Fibroblast of peridontal ligament (primary cell): ENCODE measurements around the gene MLC1.
A peak's percentile ranks its signal among the peaks of the same experiment; 100 is the strongest.
"Not testable (repeated sequence)": the region's sequence is repeated elsewhere in the genome, so short reads cannot be mapped to it uniquely, and the experiment has no call there.

ENCODE experiments used
- DNase-seq: peaks from one replicate; pipeline ENCODE4 v3.0.0-alpha.2; 2010; ENCODE audit errors: extremely low read depth

MLC1 gene

GRCh38 chr22:50102946-50103345 is 17.7 kb upstream of the MLC1 start:
- no peak for DNase-seq

- no peak for DNase-seq
Measured at GRCh38 chr22:50101870-50102565, 16.8 kb upstream of the MLC1 start.

- no peak for DNase-seq
Measured at GRCh38 chr22:50098052-50098451, 12.8 kb upstream of the MLC1 start.

- DNase-seq, result no peak
Measured at GRCh38 chr22:50092342-50092741, 7.1 kb upstream of the MLC1 start.

DNA sequence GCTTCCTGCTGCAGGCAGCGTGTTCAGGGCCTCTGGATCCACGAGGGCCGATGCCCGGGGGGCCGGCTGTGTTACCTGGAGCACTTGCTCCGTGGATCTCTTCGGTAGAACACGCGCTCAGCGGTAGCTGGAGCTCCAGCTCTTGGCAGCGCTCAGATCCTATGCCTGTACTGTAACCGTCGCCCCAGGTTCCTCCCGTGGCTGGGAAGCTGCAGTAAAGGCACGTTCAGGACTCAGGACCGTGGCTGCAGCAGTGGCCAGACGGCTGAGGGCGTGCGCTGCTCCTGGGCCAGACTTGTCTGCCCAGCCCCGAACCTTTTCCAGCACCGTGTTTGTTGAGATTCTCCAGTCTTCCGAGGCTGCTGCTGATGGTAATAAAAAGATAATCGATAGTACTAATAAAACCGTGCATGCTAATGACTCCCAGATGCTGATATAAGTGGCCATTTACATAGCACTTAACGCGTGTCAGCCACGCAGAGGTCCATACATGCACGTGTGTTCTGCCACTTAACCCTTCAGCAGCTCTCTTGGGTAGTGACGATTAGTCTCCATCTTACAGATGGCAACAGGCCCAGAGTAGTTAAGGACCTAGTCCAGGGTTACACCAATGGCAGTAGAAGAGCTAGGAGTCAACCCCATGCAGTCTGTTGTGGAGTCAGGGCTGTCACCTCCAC is 6.0 kb upstream of the MLC1 start:
- DNase-seq, result no peak

GRCh38 chr22:50090412-50090714 is 5.1 kb upstream of the MLC1 start:
- no peak for DNase-seq

- DNase-seq, result no peak
Measured at GRCh38 chr22:50089682-50090411, 4.6 kb upstream of the MLC1 start, which contains the start of gene MOV10L1. MOV10L1 (plus strand) TSS chr22:50090006; CDS start chr22:50090089, 83 bp downstream.

DNA sequence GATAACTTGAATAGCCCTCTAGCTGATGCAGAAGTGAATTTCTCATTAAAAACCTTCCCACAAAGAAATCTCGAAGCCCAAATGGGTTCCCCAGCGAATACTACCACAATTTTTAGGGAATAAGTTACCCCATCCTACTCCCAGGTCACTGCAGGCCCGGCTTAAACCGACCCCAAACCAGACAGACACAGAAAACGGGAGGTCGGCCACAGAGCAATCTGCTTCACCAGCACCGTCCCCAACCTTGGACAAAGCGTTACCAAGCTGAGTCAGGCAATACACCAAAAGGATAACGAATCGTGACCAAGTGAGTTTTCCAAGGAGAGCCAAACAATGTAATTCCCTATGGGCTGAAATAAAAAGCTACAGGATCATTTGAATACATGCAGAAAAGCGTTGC is 4.0 kb upstream of the MLC1 start:
- DNase-seq, result no peak

DNA sequence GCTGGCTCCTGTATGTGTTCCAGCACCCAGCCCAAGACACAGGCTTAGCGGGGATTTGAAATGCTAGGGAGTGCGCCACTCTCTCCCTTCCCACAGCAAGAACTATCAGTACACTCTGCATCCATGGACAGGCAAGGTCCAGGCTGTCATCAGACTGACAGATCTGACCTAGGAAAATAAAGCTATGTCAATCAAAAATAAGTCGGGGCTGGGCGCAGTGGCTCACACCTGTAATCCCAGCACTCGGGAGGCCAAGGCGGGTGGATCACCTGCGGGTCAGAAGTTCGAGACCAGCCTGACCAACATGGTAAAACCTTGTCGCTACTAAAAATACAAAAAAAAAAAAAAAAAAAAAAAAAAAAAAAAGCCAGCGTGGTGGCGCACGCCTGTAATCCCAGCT is 2.9 kb upstream of the MLC1 start:
- DNase-seq, result no peak

DNA sequence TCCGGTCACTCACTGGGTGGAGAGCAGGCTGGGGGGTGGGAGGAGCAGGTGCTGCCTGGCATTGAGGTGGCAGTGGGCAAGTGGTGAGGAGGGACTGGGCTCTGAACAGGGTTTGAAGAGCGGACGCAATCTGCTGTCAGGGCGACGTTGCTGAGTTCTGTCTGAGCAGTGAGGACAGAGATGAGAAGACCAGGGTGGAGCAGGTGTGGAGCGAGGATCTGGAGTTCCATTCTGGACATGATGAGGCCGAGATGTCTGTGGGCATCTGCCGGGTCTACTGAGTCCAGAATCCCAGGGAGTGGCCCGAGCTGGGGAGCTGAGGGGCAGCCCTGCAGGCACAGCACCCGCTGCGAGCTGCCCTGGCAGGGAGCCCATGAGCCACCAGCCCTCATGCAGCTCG is 2.4 kb upstream of the MLC1 start:
- no peak for DNase-seq

DNA sequence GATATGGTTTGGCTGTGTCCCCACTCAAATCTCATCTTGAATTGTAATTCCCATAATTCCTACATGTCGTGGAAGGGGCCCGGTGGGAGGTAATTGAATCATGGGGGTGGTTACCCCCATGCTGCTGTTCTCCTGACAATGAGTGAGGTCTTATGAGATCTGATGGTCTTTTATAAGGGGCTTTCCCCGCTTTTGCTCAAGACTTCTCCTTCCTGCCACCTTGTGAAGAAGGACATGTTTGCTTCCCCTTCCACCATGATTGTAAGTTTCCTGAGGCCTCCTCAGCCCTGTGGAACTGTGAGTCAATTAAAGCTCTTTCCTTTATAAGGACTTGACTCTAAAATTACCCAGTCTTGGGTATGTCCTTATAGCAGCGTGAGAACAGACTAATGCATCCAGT is 1.7 kb upstream of the MLC1 start:
- not testable (repeated sequence) for DNase-seq

GRCh38 chr22:50086526-50086925 is 1.3 kb upstream of the MLC1 start:
- peak; percentile 79 for DNase-seq

DNA sequence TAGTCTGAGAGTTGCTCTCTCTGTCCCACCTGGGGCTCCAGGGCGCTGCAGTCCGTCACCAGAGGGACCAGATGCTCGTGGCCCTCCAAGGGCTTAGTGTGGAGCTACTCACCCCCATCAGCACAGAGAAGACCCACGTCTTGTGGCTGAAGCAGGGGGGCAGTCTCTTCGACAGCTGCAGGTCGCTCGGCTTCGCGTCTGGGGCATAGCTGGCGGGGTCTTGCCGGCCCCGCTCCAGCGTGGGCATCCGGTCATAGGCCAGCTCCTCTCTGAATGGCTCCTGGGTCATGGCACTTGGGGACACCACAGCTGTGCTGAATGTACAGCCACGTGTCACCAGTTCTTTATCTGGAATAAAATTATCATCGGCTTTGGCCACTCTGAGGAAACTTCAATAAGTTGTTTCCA is 608 bp downstream of the MLC1 start:
- no peak for DNase-seq

DNA sequence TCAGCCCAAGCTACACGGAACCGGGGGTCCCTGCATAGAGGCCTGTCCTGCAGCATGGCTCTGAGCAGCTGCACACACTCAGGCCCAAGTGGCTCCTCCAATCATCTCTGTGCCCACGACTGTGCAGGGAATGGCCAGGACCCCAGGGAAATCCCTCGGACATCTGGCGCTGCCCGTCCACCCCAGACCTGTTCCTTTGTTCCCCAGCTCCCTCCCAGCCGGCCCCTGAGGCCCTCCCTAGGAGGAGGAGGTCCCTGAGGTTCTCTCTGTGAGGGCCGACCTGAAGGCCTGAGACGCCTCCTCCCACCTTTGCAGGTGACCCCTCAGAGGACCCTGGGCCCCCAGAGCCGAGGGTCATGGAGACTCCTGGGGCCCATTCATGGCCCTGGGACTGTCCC is 1.1 kb downstream of the MLC1 start:
- no peak for DNase-seq

- DNase-seq, result no peak
Measured at GRCh38 chr22:50083462-50084079, 1.7 kb downstream of the MLC1 start.

DNA sequence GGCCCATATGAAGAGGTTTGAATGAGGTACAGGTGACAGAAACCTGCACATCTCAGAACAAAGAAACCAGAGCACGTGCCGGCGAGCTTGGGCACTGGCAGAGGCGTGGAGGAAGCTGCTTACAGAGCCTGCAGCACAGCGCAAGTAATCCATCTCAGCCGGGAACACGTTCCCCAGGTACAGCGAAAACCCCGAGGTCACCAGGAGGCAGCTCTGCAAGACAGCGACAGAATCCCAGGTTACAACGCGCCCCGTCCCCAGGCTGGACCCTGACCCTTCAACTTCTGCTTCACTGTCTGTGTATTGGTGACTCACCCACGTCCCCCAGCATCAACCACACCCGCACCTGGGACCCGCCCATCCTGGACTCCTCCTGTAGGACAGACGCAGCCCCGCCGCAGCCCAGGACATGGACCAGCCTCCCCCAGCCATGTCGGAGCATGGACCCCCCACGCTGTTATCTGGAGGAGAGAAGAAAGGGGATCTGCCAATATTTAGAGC is 2.2 kb downstream of the MLC1 start:
- DNase-seq, result no peak

GRCh38 chr22:50082197-50082715 is 3.0 kb downstream of the MLC1 start:
- no peak for DNase-seq

DNA sequence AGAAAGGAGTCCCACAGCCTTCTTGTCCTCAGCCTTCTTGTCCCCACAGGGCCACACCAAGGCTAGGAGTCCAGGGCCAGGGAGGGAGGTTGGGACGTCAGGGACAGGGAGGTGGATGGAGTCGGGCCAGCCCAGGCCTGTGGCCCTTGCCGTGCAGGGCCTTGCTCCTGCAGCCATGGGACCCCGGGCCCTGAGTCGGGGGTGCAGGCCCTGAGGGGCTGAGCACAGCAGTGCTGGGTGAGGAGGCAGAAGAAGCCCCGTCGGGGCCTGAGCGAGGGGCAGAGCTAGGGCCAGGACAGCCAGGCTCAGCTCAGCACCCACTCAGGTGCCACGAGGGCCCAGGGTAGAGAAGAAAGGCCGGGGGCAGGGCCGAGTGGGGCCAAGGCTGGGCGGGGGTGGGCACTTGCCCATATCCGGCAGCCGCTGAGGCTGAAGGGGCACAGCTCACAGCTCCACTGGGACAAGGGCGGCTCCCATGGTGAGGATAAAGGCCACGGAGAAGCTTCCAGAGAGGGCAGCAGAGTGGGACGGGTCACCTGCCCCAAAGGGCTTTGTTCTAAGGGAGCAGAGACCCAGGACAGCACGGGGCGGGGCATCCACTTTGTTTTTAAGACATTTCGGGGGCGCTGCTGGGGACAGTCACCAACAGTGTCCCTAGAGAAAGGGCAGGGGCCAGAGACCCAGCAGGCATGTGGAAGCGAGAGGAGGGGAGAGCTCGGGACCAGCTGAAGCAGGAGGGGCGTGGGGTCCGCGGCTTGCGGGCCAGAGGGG is 3.6 kb downstream of the MLC1 start:
- DNase-seq, result no peak

- DNase-seq, result no peak
Measured at GRCh38 chr22:50080077-50080465, 5.2 kb downstream of the MLC1 start.

DNA sequence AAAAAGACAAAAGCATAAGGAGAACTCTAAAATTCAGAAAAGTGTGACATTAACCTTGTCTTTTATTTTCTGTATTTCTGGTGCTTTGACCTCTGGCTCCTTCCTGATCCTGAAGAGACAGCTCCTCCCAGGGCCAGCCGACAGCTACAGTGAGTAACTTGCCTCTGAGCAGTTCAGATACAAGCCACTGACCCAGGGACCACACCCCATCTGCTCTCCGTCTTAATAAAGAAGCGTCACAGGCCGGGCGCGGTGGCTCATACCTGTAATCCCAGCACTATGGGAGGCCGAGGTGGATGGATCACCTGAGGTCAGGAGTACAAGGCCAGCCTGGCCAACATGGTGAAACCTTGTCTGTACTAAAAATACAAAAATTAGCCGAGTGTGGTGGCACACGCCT is 6.5 kb downstream of the MLC1 start:
- DNase-seq, result no peak

GRCh38 chr22:50078246-50078645 is 7.0 kb downstream of the MLC1 start:
- no peak for DNase-seq
